ENCODE measurements around the gene RSPO3.

Gene RSPO3

GRCh38 chr6:127118298-127119101 is at the start of gene RSPO3:
Gene RSPO3 (plus strand): TSS chr6:127118671. CDS start chr6:127119193, 522 bp downstream.
- H3K27ac ChIP-seq: no peak within 1 kb of the TSS
- peaks cover 31% of the 10 kb centered on the region for H4K20me1 ChIP-seq
- H3K36me3 ChIP-seq: no peaks in the 10 kb centered on the region
- H3K4me1 ChIP-seq: peaks cover 18% of the 10 kb centered on the region
- peaks cover 63% of the 10 kb centered on the region for H3K27me3 ChIP-seq
- peak within 1 kb of the TSS; percentile 69 for H3K4me3 ChIP-seq
- H3K9ac ChIP-seq: 0 out of 2 replicates have a peak within 1 kb of the TSS, but pooled peaks have one; percentile 23
- no peaks in the 10 kb centered on the region for H3K9me3 ChIP-seq
- TF ChIP-seq Cebpa-rat (IDR thresholded peaks at IDR 0.05): no peak
- peak within 1 kb of the TSS; percentile 89 for H3K4me2 ChIP-seq

- H4K20me1 ChIP-seq: no peaks in the 10 kb centered on the region
- TF ChIP-seq Cebpa-rat (IDR thresholded peaks at IDR 0.05): no peak
- no peaks in the 10 kb centered on the region for H3K4me1 ChIP-seq
- no peak overlapping the region for H3K9ac ChIP-seq
- H3K27me3 ChIP-seq: no peaks in the 10 kb centered on the region
- no peaks in the 10 kb centered on the region for H3K9me3 ChIP-seq
- H3K4me2 ChIP-seq: no peak overlapping the region
- no peaks in the 10 kb centered on the region for H3K36me3 ChIP-seq
- H3K4me3 ChIP-seq: no peak overlapping the region
- H3K27ac ChIP-seq: no peak overlapping the region
Observed at GRCh38 chr6:127069659-127070279, 48.7 kb upstream of the RSPO3 start.

- H3K4me3 ChIP-seq: no peak overlapping the region
- no peak for TF ChIP-seq Cebpa-rat (IDR thresholded peaks at IDR 0.05)
Observed at GRCh38 chr6:127073222-127073621, 45.2 kb upstream of the RSPO3 start.

DNA sequence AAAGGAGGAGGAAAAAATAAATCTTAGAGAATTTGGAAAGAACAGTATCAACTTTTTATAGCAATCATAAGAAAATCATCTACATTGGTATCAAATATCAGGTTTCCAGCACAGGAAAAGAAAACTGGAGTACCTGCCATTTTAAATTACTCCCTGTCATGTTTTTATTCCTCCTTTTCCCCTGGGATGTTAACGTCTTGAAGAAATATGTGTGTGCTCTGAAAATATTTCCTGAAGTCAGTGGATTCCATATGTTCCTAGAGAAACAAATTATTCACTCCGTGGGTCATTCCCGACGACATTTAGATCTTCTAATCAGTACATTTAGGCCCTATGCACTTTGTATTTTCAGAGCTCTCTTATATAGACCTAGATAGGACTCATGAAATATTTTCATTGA is 42.0 kb upstream of the RSPO3 start:
- Histone ChIP-seq H3K9me3 (no peaks in the 10 kb centered on the region), H3K36me3 (no peaks in the 10 kb centered on the region), H4K20me1 (no peaks in the 10 kb centered on the region), H3K4me3 (no peak overlapping the region), H3K27me3 (no peaks in the 10 kb centered on the region), H3K27ac (no peak overlapping the region), H3K4me1 (no peaks in the 10 kb centered on the region), H3K4me2 (no peak overlapping the region), H3K9ac (no peak overlapping the region)
- TF ChIP-seq Cebpa-rat (IDR thresholded peaks at IDR 0.05): no peak

More at GRCh38 chr6:127073222-127073621, 45.2 kb upstream of the RSPO3 start:
- Histone ChIP-seq H3K4me1 (no peaks in the 10 kb centered on the region), H3K36me3 (no peaks in the 10 kb centered on the region), H3K27ac (no peak overlapping the region), H3K4me2 (no peak overlapping the region), H3K9me3 (no peaks in the 10 kb centered on the region), H3K9ac (no peak overlapping the region), H3K27me3 (no peaks in the 10 kb centered on the region), H4K20me1 (no peaks in the 10 kb centered on the region)

DNA sequence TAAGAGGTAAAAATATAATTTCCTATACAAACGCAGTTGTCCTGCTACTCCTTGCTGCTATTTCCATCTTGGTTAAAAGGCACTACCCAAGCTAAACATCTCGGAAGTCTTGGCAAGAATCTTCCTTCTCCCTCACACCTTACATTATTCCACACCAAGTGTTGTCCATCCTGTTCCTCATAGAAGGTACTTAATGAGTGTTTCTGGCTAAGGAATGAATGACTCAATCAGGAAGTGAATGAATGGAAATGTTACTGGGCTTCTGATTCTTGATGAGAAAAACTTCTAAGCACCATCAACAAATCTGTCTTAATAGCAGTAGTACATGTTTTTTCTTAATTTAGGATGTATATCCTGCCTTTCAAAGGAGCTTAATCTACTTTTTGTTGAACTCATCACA is 40.6 kb upstream of the RSPO3 start:
- H3K4me2 ChIP-seq: no peak overlapping the region

GRCh38 chr6:127078669-127079068 is 39.8 kb upstream of the RSPO3 start:
- TF ChIP-seq Cebpa-rat (IDR thresholded peaks at IDR 0.05): no peak
- no peak overlapping the region for H3K4me3 ChIP-seq
- H3K36me3 ChIP-seq: no peaks in the 10 kb centered on the region

More for the DNA sequence above, 40.6 kb upstream of the RSPO3 start:
- Histone ChIP-seq H3K4me1 (no peaks in the 10 kb centered on the region), H3K27ac (no peak overlapping the region), H3K27me3 (no peaks in the 10 kb centered on the region), H3K9ac (no peak overlapping the region), H3K9me3 (no peaks in the 10 kb centered on the region), H3K36me3 (no peaks in the 10 kb centered on the region), H4K20me1 (no peaks in the 10 kb centered on the region), H3K4me3 (no peak overlapping the region)
- TF ChIP-seq Cebpa-rat (IDR thresholded peaks at IDR 0.05): no peak

DNA sequence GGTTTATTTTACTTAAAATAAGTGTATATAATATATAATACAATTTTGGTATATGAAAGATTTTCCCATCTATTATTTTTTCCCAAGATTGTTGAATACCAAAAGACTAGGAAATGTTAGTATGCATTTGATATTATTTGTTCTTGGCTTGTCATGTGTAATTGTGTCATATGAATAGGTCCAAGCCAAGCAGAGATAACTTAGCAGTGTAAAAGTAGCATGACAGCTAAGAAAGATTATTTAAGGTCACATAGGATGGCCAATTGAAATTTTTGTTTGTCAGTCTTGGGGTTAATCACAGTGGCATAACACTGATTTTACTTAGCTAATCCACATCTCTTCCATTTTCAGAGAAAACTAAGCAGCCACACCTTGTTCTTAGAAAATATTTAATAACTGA is 38.8 kb upstream of the RSPO3 start:
- H3K4me3 ChIP-seq: no peak overlapping the region
- H3K9me3 ChIP-seq: no peaks in the 10 kb centered on the region
- no peaks in the 10 kb centered on the region for H4K20me1 ChIP-seq
- TF ChIP-seq Cebpa-rat (IDR thresholded peaks at IDR 0.05): no peak
- H3K9ac ChIP-seq: no peak overlapping the region
- no peaks in the 10 kb centered on the region for H3K36me3 ChIP-seq
- H3K4me2 ChIP-seq: no peak overlapping the region
- H3K27ac ChIP-seq: no peak overlapping the region
- no peaks in the 10 kb centered on the region for H3K27me3 ChIP-seq
- H3K4me1 ChIP-seq: no peaks in the 10 kb centered on the region

More at GRCh38 chr6:127078669-127079068, 39.8 kb upstream of the RSPO3 start:
- no peak overlapping the region for H3K4me2 ChIP-seq
- no peaks in the 10 kb centered on the region for H3K9me3 ChIP-seq
- H3K4me1 ChIP-seq: no peaks in the 10 kb centered on the region
- H3K27me3 ChIP-seq: no peaks in the 10 kb centered on the region
- H4K20me1 ChIP-seq: no peaks in the 10 kb centered on the region
- no peak overlapping the region for H3K9ac ChIP-seq
- no peak overlapping the region for H3K27ac ChIP-seq

DNA sequence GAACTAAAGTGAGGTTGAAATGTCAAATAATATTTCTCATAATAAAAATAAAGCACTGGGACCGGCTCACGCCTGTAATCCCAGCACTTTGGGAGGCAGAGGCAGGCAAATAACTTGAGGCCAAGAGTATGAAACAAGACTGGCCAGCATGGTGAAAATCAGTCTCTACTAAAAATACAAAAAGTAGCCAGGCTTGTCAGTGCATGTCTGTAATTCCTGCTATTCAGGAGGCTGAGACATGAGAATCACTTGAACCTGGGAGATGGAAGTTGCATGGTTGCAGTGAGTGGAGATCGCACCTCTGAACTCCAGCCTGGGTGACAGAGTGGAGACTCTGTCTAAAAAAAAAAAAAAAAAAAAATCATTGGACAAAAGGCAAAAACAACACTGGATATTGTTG is 38.4 kb upstream of the RSPO3 start:
- no peaks in the 10 kb centered on the region for H3K27me3 ChIP-seq
- no peak overlapping the region for H3K4me2 ChIP-seq
- no peaks in the 10 kb centered on the region for H3K4me1 ChIP-seq
- H3K9me3 ChIP-seq: no peaks in the 10 kb centered on the region
- no peak for TF ChIP-seq Cebpa-rat (IDR thresholded peaks at IDR 0.05)
- H3K4me3 ChIP-seq: no peak overlapping the region
- no peaks in the 10 kb centered on the region for H3K36me3 ChIP-seq
- no peaks in the 10 kb centered on the region for H4K20me1 ChIP-seq
- H3K9ac ChIP-seq: no peak overlapping the region
- H3K27ac ChIP-seq: no peak overlapping the region

- Histone ChIP-seq H3K4me1 (no peaks in the 10 kb centered on the region), H3K36me3 (no peaks in the 10 kb centered on the region)
- no peak for TF ChIP-seq Cebpa-rat (IDR thresholded peaks at IDR 0.05)
Observed at GRCh38 chr6:127083231-127083962, 35.1 kb upstream of the RSPO3 start.

GRCh38 chr6:127083963-127084310 is 34.5 kb upstream of the RSPO3 start:
- no peak overlapping the region for H3K4me3 ChIP-seq
- H3K9ac ChIP-seq: no peak overlapping the region
- no peak for TF ChIP-seq Cebpa-rat (IDR thresholded peaks at IDR 0.05)
- H4K20me1 ChIP-seq: no peaks in the 10 kb centered on the region
- no peaks in the 10 kb centered on the region for H3K36me3 ChIP-seq
- no peak overlapping the region for H3K4me2 ChIP-seq
- no peak overlapping the region for H3K27ac ChIP-seq
- no peaks in the 10 kb centered on the region for H3K9me3 ChIP-seq
- no peaks in the 10 kb centered on the region for H3K27me3 ChIP-seq
- H3K4me1 ChIP-seq: no peaks in the 10 kb centered on the region

More at GRCh38 chr6:127083231-127083962, 35.1 kb upstream of the RSPO3 start:
- Histone ChIP-seq H3K9me3 (no peaks in the 10 kb centered on the region), H3K9ac (no peak overlapping the region), H3K27ac (no peak overlapping the region), H3K4me2 (no peak overlapping the region), H4K20me1 (no peaks in the 10 kb centered on the region), H3K4me3 (no peak overlapping the region), H3K27me3 (no peaks in the 10 kb centered on the region)
